Caco-2 (cell line): ENCODE results near the gene PBX1. TPM values are rescaled to one million over a fixed set of nuclear protein-coding genes. Genes with fewer than 3 reads are reported as not detected.

Experiments used
- BruUV-seq: library from RNA; stranded (reverse); fragments of 400-500 nt; replicated peaks from 2 replicates; lab custom pipeline; 2021; lab: Mats Ljungman, UMichigan
- CTCF ChIA-PET: fragments of 300-600 bp; sonication (Branson Sonifier 250); formaldehyde crosslinking; loops from one replicate; lab custom pipeline; 2022; ENCODE audit warnings: antibody characterized with exemption; lab: Charles Lee
- POLR2A ChIA-PET: fragments of 300-600 bp; sonication (Branson Sonifier 250); formaldehyde crosslinking; loops from one replicate; lab custom pipeline; 2022; ENCODE audit warnings: antibody characterized with exemption; lab: Charles Lee
- DNase-seq, 2 experiments: peaks; one replicate each; pipeline versions ENCODE4 v3.0.0 to v3.0.0-alpha.2; 2020 to 2022
- H3K27me3 ChIP-seq: replicated peaks from 2 replicates; pipeline ENCODE4 v1.6.0; 2011; ENCODE audit warnings: low read length; ENCODE audit not compliant: control insufficient read depth, insufficient read depth
- H3K36me3 ChIP-seq: 2 replicates; pipeline ENCODE4 v1.5.1; 2011; ENCODE audit warnings: low read length; ENCODE audit not compliant: control insufficient read depth, insufficient read depth
- H3K4me1 ChIP-seq: fragments of 250-450 bp; sonication (Bioruptor Pico); 2 replicates; pipeline ENCODE4 v1.5.1; 2020; ENCODE audit warnings: mild to moderate bottlenecking
- H3K4me3 ChIP-seq: 2 replicates; pipeline ENCODE4 v1.5.1; 2011; ENCODE audit warnings: low read depth, mild to moderate bottlenecking, control low read depth, low read length
- H3K9me3 ChIP-seq: fragments of 250-450 bp; sonication (Bioruptor Pico); 2 replicates; pipeline ENCODE4 v1.5.1; 2020; ENCODE audit warnings: mild to moderate bottlenecking, moderate library complexity
- H3K27ac Mint-ChIP-seq: one replicate; pipeline ENCODE4 v1.8.0; 2022; ENCODE audit warnings: mixed read lengths; ENCODE audit not compliant: unreplicated experiment
- H3K27me3 Mint-ChIP-seq: one replicate; pipeline ENCODE4 v1.8.0; 2022; ENCODE audit warnings: mixed read lengths; ENCODE audit not compliant: insufficient read depth, unreplicated experiment
- H3K36me3 Mint-ChIP-seq: one replicate; pipeline ENCODE4 v1.8.0; 2022; ENCODE audit warnings: mild to moderate bottlenecking, mixed read lengths; ENCODE audit not compliant: insufficient read depth, unreplicated experiment
- H3K4me1 Mint-ChIP-seq: one replicate; pipeline ENCODE4 v1.8.0; 2022; ENCODE audit warnings: low read depth, mixed read lengths; ENCODE audit not compliant: unreplicated experiment
- H3K4me3 Mint-ChIP-seq: one replicate; pipeline ENCODE4 v1.8.0; 2022; ENCODE audit warnings: mild to moderate bottlenecking, moderate library complexity, mixed read lengths; ENCODE audit not compliant: unreplicated experiment
- H3K9me3 Mint-ChIP-seq: one replicate; pipeline ENCODE4 v1.8.0; 2022; ENCODE audit warnings: mixed read lengths; ENCODE audit not compliant: unreplicated experiment
- intact Hi-C: fragments of 100-400 bp; cut with micrococcal nuclease; formaldehyde crosslinking; loops from one replicate; pipeline ENCODE4 v1.10.0; 2022; ENCODE audit not compliant: unreplicated experiment
- total RNA-seq: library from RNA; stranded (reverse); gene quantifications from 2 replicates; pipeline ENCODE4 v1.2.3, GENCODE V29; 2022
- TF ChIP-seq, protein P1 (sequence below), 2 experiments: fragments of 200-600 bp in 1 of 2; IDR thresholded peaks; 1 replicate in 1 of 2; 2 replicates in 1 of 2; pipeline versions ENCODE4 v1.5.1 to v1.8.0; 2011 to 2022; ENCODE audit warnings: antibody characterized with exemption in 1 of 2, control low read depth in 1 of 2, inconsistent platforms in 1 of 2, low read depth in 1 of 2, low read length in 1 of 2, mild to moderate bottlenecking in 1 of 2, moderate library complexity in 1 of 2; ENCODE audit not compliant: insufficient read depth in 1 of 2, severe bottlenecking in 1 of 2, unreplicated experiment in 1 of 2

The PBX1 gene
- total RNA-seq, 1 experiment from 2014 or later = 103 TPM

- TF ChIP-seq, protein P1, sequence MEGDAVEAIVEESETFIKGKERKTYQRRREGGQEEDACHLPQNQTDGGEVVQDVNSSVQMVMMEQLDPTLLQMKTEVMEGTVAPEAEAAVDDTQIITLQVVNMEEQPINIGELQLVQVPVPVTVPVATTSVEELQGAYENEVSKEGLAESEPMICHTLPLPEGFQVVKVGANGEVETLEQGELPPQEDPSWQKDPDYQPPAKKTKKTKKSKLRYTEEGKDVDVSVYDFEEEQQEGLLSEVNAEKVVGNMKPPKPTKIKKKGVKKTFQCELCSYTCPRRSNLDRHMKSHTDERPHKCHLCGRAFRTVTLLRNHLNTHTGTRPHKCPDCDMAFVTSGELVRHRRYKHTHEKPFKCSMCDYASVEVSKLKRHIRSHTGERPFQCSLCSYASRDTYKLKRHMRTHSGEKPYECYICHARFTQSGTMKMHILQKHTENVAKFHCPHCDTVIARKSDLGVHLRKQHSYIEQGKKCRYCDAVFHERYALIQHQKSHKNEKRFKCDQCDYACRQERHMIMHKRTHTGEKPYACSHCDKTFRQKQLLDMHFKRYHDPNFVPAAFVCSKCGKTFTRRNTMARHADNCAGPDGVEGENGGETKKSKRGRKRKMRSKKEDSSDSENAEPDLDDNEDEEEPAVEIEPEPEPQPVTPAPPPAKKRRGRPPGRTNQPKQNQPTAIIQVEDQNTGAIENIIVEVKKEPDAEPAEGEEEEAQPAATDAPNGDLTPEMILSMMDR (IDR thresholded peaks at IDR 0.05; ENCODE audit: insufficient read depth in 1 of 2, low read depth in 1 of 2, low read length in 1 of 2, severe bottlenecking in 1 of 2, unreplicated experiment in 1 of 2) = no peak
- Histone ChIP-seq H3K36me3 (no peaks in the 10 kb centered on the region), H3K27me3 (no peaks in the 10 kb centered on the region), H3K4me1 (0 out of 2 replicates have a peak, but pooled peaks cover 4% of the 10 kb centered on the region), H3K9me3 (no peaks in the 10 kb centered on the region), H3K4me3 (no peak overlapping the region)
- DNase-seq = no peak
- Mint-ChIP-seq H3K4me3 (no peak overlapping the region), H3K9me3 (no peaks in the 10 kb centered on the region), H3K4me1 (peaks cover 18% of the 10 kb centered on the region), H3K36me3 (peaks cover 44% of the 10 kb centered on the region), H3K27me3 (no peaks in the 10 kb centered on the region), H3K27ac (no peak overlapping the region)
- intact Hi-C loops = no loop called here
- no TSS peak for BruUV-seq
- POLR2A ChIA-PET = interaction anchor here (1.5 kb wide), 1 partner anchor 9 kb away, joined by 8 read pairs; the partner anchor contains the start of gene PBX1
- CTCF ChIA-PET = no interaction called here
Measured at GRCh38 chr1:164567774-164568173, 8.8 kb downstream of the PBX1 start.

GRCh38 chr1:164569241-164569640 is 10.3 kb downstream of the PBX1 start:
- Mint-ChIP-seq H3K9me3 (no peaks in the 10 kb centered on the region), H3K27me3 (no peaks in the 10 kb centered on the region), H3K36me3 (peaks cover 48% of the 10 kb centered on the region), H3K4me1 (peaks cover 25% of the 10 kb centered on the region), H3K27ac (no peak overlapping the region), H3K4me3 (no peak overlapping the region)
- no peak for DNase-seq
- Histone ChIP-seq H3K27me3 (no peaks in the 10 kb centered on the region), H3K36me3 (no peaks in the 10 kb centered on the region), H3K4me1 (0 out of 2 replicates have a peak, but pooled peaks cover 4% of the 10 kb centered on the region), H3K9me3 (no peaks in the 10 kb centered on the region), H3K4me3 (no peak overlapping the region)
- intact Hi-C loops = no loop called here
- POLR2A ChIA-PET = interaction anchor here (1.3 kb wide), 1 partner anchor 10 kb away, joined by 14 read pairs; the partner anchor contains the start of gene PBX1
- TF ChIP-seq, protein P1 (IDR thresholded peaks at IDR 0.05; ENCODE audit: insufficient read depth in 1 of 2, low read depth in 1 of 2, low read length in 1 of 2, severe bottlenecking in 1 of 2, unreplicated experiment in 1 of 2) = no peak
- no TSS peak for BruUV-seq
- CTCF ChIA-PET = interaction anchor here (0.6 to 0.7 kb wide), 2 partner anchors 83 to 176 kb away, joined by 4 read pairs; no protein-coding TSS in a partner anchor

DNA sequence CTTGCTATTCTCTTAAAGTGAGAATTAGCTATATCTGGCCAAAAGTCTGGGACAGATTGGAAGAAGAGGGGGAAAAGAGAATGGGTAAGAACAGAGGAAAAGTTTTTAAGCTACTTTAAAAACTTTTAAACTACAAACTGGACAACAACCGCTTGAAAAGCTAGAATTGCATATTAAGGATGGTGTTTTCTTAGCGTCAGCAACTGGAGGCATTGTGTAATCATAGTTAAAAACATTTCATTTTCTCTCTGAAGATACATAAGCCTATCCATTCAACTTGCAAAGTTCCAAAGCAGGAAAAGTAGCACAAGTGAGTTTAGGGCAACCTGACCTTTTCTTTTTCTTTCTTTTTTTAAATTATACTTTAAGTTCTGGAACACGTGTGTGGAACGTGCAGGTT is 10.9 kb downstream of the PBX1 start:
- 0 out of 2 replicates have a peak, but pooled peaks cover 3% of the 10 kb centered on the region for H3K4me1 ChIP-seq
- Mint-ChIP-seq H3K9me3 (no peaks in the 10 kb centered on the region), H3K27ac (no peak overlapping the region), H3K4me1 (peaks cover 21% of the 10 kb centered on the region), H3K4me3 (no peak overlapping the region), H3K36me3 (peaks cover 51% of the 10 kb centered on the region), H3K27me3 (no peaks in the 10 kb centered on the region)
- POLR2A ChIA-PET = interaction anchor here (1.3 kb wide), 1 partner anchor 11 kb away, joined by 14 read pairs; the partner anchor contains the start of gene PBX1
- BruUV-seq = no TSS peak
- no peak for DNase-seq
- TF ChIP-seq, protein P1 (IDR thresholded peaks at IDR 0.05; ENCODE audit: insufficient read depth in 1 of 2, low read depth in 1 of 2, low read length in 1 of 2, severe bottlenecking in 1 of 2, unreplicated experiment in 1 of 2) = no peak
- H3K27me3 ChIP-seq = no peaks in the 10 kb centered on the region
- no peak overlapping the region for H3K4me3 ChIP-seq
- intact Hi-C loops = no loop called here
- H3K9me3 ChIP-seq = no peaks in the 10 kb centered on the region
- no peaks in the 10 kb centered on the region for H3K36me3 ChIP-seq
- CTCF ChIA-PET = no interaction called here
